ENCODE data around the gene GBX2. TPM values are rescaled to one million over a fixed set of nuclear protein-coding genes. Genes with fewer than 3 reads are reported as not detected.

GBX2 gene
- total RNA-seq, 2 donors from 2014 or later = not detected

DNA sequence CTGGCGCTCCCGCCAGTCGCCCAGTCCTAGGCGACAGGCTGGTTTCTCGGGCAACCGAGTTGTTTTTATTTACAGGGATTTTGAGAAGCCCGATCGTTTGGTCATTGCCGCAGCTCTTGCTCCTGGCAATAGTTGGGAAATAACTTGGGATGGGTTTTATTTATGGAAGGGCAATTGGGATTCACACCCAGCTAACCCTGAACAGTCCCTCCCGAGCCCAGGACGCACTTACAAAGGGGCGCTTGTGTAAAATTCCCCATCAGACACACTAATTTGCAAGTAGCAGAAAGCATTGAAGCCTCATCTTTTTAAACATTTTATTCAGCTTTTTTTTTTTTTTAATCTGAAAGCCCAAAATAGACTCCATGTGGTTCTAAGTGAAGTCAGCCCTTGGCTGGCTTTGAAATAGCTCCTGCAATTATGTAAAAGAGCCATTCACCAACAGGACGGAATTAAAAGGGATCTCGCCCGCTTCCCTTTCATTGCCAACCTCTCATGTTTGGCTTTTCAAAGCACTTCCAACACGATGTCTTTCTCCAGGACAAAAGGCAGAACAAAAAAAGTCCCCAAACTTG lies 3.6 kb upstream of the GBX2 start:
- H3K27ac ChIP-seq = no peak overlapping the region
- H3K4me1 ChIP-seq = peaks cover 38% of the 10 kb centered on the region
- no peak for DNase-seq
- WGBS, 2 donors = 7 to 8% methylated on average over 13 to 16 of the region's 16 CpGs
- no peaks in the 10 kb centered on the region for H3K9me3 ChIP-seq
- no peaks in the 10 kb centered on the region for H3K36me3 ChIP-seq (replicated peaks in 1 of 2; ENCODE audit: insufficient read depth in 1 of 2, low read depth in 2 of 2)
- no peak for ATAC-seq
- intact Hi-C loops (cut with DNase I) = no loop called here
- H3K27me3 ChIP-seq = peaks cover 7 to 72% of the 10 kb centered on the region in 2 donors
- no peak overlapping the region for H3K4me3 ChIP-seq
- TF ChIP-seq POLR2A (IDR thresholded peaks at IDR 0.05) = no peak

DNA sequence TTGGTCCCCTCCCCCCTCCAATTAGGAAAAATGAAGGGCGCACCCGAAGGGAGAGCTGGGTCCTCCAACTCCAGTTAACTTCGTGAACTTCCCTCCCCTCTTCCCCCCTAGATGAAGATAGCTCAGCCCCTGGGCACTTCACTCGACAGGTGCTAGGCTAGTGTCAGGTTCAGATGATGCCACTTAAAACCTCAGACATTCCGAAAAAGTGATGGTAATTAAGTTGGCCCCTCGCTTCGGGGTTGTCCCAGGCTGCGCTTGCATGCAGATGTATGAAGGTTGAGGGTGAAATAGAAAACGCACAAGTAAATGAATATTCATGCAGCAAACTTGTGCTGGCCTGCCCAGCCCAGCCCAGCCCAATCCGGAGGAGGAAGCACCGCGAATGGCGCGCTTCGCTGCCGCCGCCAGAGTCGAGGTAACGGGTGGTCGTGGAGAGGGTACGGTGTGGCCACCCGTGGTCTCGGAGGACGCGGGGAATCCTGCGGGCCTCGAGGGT lies 3.0 kb upstream of the GBX2 start:
- Histone ChIP-seq H3K4me3 (no peak overlapping the region), H3K27me3 (peaks cover 12 to 75% of the 10 kb centered on the region in 2 donors), H3K36me3 (replicated peaks in 1 of 2; ENCODE audit: insufficient read depth in 1 of 2, low read depth in 2 of 2) (no peaks in the 10 kb centered on the region), H3K9me3 (no peaks in the 10 kb centered on the region), H3K4me1 (peaks cover 43% of the 10 kb centered on the region), H3K27ac (no peak overlapping the region)
- DNase-seq (no peak), ATAC-seq (no peak)
- TF ChIP-seq POLR2A (IDR thresholded peaks at IDR 0.05) = no peak
- TF ChIP-seq, protein P1, sequence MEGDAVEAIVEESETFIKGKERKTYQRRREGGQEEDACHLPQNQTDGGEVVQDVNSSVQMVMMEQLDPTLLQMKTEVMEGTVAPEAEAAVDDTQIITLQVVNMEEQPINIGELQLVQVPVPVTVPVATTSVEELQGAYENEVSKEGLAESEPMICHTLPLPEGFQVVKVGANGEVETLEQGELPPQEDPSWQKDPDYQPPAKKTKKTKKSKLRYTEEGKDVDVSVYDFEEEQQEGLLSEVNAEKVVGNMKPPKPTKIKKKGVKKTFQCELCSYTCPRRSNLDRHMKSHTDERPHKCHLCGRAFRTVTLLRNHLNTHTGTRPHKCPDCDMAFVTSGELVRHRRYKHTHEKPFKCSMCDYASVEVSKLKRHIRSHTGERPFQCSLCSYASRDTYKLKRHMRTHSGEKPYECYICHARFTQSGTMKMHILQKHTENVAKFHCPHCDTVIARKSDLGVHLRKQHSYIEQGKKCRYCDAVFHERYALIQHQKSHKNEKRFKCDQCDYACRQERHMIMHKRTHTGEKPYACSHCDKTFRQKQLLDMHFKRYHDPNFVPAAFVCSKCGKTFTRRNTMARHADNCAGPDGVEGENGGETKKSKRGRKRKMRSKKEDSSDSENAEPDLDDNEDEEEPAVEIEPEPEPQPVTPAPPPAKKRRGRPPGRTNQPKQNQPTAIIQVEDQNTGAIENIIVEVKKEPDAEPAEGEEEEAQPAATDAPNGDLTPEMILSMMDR (IDR thresholded peaks at IDR 0.05) = no peak
- intact Hi-C loops (cut with DNase I) = no loop called here
- WGBS, 2 donors = 2 to 12% methylated on average over 9 to 27 of the region's 27 CpGs

DNA sequence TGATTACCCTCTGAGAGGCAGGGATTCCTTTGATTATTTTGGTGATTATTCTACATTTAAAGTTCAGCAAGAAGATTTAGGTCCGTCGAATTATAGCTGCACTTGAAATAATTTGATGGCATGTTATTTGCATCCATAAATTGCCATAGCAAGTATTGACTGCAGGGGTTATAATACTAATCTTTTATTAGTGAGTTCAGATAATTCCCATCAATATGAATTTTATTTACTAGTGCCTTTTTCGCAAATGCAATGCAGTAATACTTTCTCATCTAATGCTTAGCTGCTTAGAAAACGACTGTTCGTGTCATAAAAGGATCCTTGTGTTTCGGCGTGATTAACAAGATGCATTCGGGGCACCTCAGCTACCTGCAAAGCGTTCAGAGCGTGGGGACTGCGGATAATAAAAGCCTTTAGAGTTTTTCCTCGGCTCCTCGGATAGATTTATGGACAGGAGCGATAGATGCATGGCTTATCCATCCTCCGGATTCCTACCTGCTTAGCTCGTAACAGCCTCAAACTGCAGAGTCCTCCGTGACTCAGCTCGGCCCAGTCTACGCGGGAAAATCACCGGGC lies 2.5 kb upstream of the GBX2 start:
- H3K36me3 ChIP-seq (replicated peaks in 1 of 2; ENCODE audit: insufficient read depth in 1 of 2, low read depth in 2 of 2) = no peaks in the 10 kb centered on the region
- DNase-seq (no peak), ATAC-seq (no peak)
- 6 to 14% methylated on average over 14 to 21 of the region's 21 CpGs for WGBS, 2 donors
- H3K9me3 ChIP-seq = no peaks in the 10 kb centered on the region
- intact Hi-C loops (cut with DNase I) = no loop called here
- peaks cover 12 to 80% of the 10 kb centered on the region in 2 donors for H3K27me3 ChIP-seq
- H3K4me3 ChIP-seq = no peak overlapping the region
- TF ChIP-seq, protein P1 (IDR thresholded peaks at IDR 0.05) = no peak
- H3K4me1 ChIP-seq = peaks cover 49% of the 10 kb centered on the region
- no peak overlapping the region for H3K27ac ChIP-seq

DNA sequence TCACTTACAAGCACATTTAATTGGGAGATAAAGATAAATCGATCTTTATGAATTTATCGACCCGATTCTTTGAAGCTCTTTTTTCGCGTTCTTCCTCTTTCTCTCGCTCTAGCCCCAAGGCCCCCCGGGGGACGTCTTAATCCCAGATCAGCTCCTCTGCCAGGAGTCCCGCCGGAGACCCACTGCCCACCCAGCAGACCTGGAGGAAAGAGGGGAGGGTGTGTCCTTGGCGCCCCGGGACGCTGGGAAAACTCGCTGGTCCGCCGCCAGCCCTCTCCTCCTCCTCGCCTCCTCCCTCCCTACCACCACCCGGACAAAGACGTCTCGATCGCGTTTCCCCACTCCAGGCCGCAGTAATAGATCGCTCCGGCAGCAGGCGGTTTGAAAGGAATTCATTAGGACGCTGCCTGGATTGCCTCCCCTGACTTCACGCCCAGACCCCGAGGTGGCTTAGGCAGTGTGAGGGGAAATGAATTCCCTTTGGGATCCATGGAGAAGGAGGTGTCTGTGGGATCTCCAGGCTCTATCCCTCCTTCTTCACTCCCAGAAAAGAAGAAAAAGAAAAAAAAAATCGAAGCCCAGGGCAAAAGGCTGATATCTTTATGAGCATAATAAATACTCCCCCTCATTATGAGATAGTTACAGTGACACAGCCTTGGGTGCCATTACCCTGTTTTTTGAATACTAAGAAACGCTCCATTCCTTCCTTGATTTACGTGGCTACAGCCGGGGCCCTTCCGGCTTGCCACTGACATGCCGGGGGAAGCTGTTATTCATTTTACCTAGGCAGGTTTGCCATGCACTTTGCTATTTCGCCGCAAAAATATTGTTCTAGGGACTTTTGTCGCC lies 1.8 kb upstream of the GBX2 start:
- H3K27me3 ChIP-seq = peaks cover 12 to 85% of the 10 kb centered on the region in 2 donors
- ATAC-seq (no peak), DNase-seq (no peak)
- 4 to 5% methylated on average over 38 of the region's 38 CpGs for WGBS, 2 donors
- H3K9me3 ChIP-seq = no peaks in the 10 kb centered on the region
- no peak overlapping the region for H3K4me3 ChIP-seq
- intact Hi-C loops (cut with DNase I) = no loop called here
- no peak for TF ChIP-seq POLR2A (IDR thresholded peaks at IDR 0.05)
- TF ChIP-seq, protein P1 (IDR thresholded peaks at IDR 0.05) = no peak
- H3K27ac ChIP-seq = no peak overlapping the region
- H3K4me1 ChIP-seq = peaks cover 51% of the 10 kb centered on the region
- H3K36me3 ChIP-seq (replicated peaks in 1 of 2; ENCODE audit: insufficient read depth in 1 of 2, low read depth in 2 of 2) = no peaks in the 10 kb centered on the region

DNA sequence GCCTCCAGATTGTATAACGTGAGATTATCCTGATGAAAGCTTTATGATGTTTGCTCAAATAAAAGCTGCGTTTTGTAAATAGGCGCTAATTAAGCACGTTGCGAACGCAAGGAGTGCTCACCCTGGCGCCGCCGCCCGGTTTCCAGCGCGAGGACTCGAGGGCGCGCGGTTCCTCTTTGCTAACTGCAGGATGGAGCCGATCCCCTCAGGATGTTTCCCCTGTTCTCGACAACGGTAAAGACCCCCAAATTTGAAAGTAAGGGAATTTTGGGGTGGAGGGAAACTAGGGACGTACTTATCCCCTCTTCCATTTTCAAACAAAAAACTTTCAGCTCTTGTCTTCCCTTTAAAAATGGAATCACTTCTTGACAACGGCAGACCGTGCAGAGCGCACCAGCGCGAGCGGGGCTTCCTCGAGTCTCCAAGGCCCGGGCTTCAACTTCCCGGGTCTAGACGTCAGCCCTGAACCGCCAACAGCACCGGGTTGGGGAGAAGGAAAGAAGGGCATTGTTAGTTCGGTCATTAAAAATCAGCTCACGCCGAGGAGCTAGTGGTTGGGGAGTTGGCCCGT lies 1.1 kb upstream of the GBX2 start:
- no peak for TF ChIP-seq POLR2A (IDR thresholded peaks at IDR 0.05)
- TF ChIP-seq, protein P1 (IDR thresholded peaks at IDR 0.05) = no peak
- no peak for DNase-seq
- ATAC-seq = no peak
- H3K27me3 ChIP-seq = peaks cover 12 to 90% of the 10 kb centered on the region in 2 donors
- intact Hi-C loops (cut with DNase I) = no loop called here
- WGBS, 2 donors = 5 to 9% methylated on average over 24 to 36 of the region's 36 CpGs
- no peak overlapping the region for H3K27ac ChIP-seq
- H3K9me3 ChIP-seq = no peaks in the 10 kb centered on the region
- H3K4me1 ChIP-seq = peaks cover 58% of the 10 kb centered on the region
- no peak overlapping the region for H3K4me3 ChIP-seq
- H3K36me3 ChIP-seq (replicated peaks in 1 of 2; ENCODE audit: insufficient read depth in 1 of 2, low read depth in 2 of 2) = no peaks in the 10 kb centered on the region
